Fibroblast of lung (primary cell): ENCODE results near the gene HDAC4. TPM values are rescaled to one million over a fixed set of nuclear protein-coding genes. Genes with fewer than 3 reads are reported as not detected.

ENCODE experiments used
- DNase-seq, 2 donors: peaks; one replicate each; pipeline versions ENCODE4 v3.0.0 to v3.0.0-alpha.2; 2010; ENCODE audit warnings: low read depth in 2 of 2
- H2AFZ ChIP-seq: 2 replicates; pipeline ENCODE4 v1.5.1; 2012; ENCODE audit warnings: low read length, control low read depth, inconsistent platforms
- H3K27ac ChIP-seq: 2 replicates; pipeline ENCODE4 v1.5.1; 2011; ENCODE audit warnings: low read length, control low read depth; ENCODE audit not compliant: insufficient read depth
- H3K27me3 ChIP-seq: 2 replicates; pipeline ENCODE4 v1.5.1; 2011; ENCODE audit warnings: mild to moderate bottlenecking, low read length; ENCODE audit not compliant: control insufficient read depth, insufficient read depth
- H3K36me3 ChIP-seq: 2 replicates; pipeline ENCODE4 v1.5.1; 2011; ENCODE audit warnings: low read length; ENCODE audit not compliant: control insufficient read depth, insufficient read depth
- H3K4me1 ChIP-seq: 2 replicates; pipeline ENCODE4 v1.5.1; 2011; ENCODE audit warnings: low read length; ENCODE audit not compliant: control insufficient read depth, insufficient read depth; ENCODE audit errors: extremely low read depth
- H3K4me2 ChIP-seq: 2 replicates; pipeline ENCODE4 v1.5.1; 2011; ENCODE audit warnings: low read length, control low read depth; ENCODE audit not compliant: insufficient read depth; ENCODE audit errors: extremely low read depth
- H3K4me3 ChIP-seq, 4 experiments: fragments of 200-600 bp in 1 of 4; sonication (generic) in 1 of 4; replicated peaks in 1 of 4; 2 replicates each; pipeline ENCODE4 v1.5.1; 2011 to 2016; ENCODE audit warnings: low read length in 4 of 4, low read depth in 3 of 4, mild to moderate bottlenecking in 3 of 4, control low read depth in 2 of 4, inconsistent platforms in 1 of 4, mixed read lengths in 1 of 4; ENCODE audit not compliant: insufficient read depth in 1 of 4; ENCODE audit errors: control extremely low read depth in 1 of 4
- H3K79me2 ChIP-seq: 2 replicates; pipeline ENCODE4 v1.5.1; 2012; ENCODE audit warnings: mild to moderate bottlenecking, low read length, inconsistent platforms; ENCODE audit not compliant: control insufficient read depth, insufficient read depth
- H3K9ac ChIP-seq: 2 replicates; pipeline ENCODE4 v1.5.1; 2011; ENCODE audit warnings: mild to moderate bottlenecking, low read length, control low read depth; ENCODE audit not compliant: insufficient read depth
- H3K9me3 ChIP-seq: 2 replicates; pipeline ENCODE4 v1.5.1; 2012; ENCODE audit warnings: low read depth, low read length; ENCODE audit not compliant: control insufficient read depth, insufficient read depth
- H4K20me1 ChIP-seq: 2 replicates; pipeline ENCODE4 v1.5.1; 2011; ENCODE audit warnings: low read length; ENCODE audit not compliant: control insufficient read depth, insufficient read depth; ENCODE audit errors: extremely low read depth
- EZH2 ChIP-seq: IDR thresholded peaks from 2 replicates; pipeline ENCODE4 v1.5.1; 2012; ENCODE audit warnings: low read length, control low read depth, mild to moderate bottlenecking; ENCODE audit errors: missing control alignments
- polyA plus RNA-seq, 2 donors: library from polyadenylated mRNA; depleted of rRNA in 1 of 2; stranded (reverse) in 1 of 2; unstranded in 1 of 2; fragments of >200 nt; gene quantifications; 2 replicates each; pipeline ENCODE4 v1.2.1, GENCODE V29; 2011 to 2012; ENCODE audit warnings: missing spikeins in 1 of 2
- total RNA-seq: library from RNA; depleted of rRNA; stranded (reverse); fragments of >200 nt; gene quantifications from 2 replicates; pipeline ENCODE4 v1.2.1, GENCODE V29; 2014
- TF ChIP-seq, protein P1 (sequence below), 2 donors: IDR thresholded peaks in 1 of 2; conservative IDR thresholded peaks in 1 of 2; 1 replicate in 1 of 2; 2 replicates in 1 of 2; pipeline ENCODE4 v1.5.1; 2011 to 2012; ENCODE audit warnings: low read length in 2 of 2, control low read depth in 1 of 2, inconsistent platforms in 1 of 2, low read depth in 1 of 2, mild to moderate bottlenecking in 1 of 2

Gene HDAC4
- total and polyA plus RNA-seq, 2 donors (not counting 1 experiment from before 2014, with no cell fraction given), result 7.4 to 19.8 TPM

GRCh38 chr2:239024226-239024625, 376.6 kb downstream of the HDAC4 start:
- no peak overlapping the region for H3K27ac ChIP-seq
- TF ChIP-seq, protein P1, sequence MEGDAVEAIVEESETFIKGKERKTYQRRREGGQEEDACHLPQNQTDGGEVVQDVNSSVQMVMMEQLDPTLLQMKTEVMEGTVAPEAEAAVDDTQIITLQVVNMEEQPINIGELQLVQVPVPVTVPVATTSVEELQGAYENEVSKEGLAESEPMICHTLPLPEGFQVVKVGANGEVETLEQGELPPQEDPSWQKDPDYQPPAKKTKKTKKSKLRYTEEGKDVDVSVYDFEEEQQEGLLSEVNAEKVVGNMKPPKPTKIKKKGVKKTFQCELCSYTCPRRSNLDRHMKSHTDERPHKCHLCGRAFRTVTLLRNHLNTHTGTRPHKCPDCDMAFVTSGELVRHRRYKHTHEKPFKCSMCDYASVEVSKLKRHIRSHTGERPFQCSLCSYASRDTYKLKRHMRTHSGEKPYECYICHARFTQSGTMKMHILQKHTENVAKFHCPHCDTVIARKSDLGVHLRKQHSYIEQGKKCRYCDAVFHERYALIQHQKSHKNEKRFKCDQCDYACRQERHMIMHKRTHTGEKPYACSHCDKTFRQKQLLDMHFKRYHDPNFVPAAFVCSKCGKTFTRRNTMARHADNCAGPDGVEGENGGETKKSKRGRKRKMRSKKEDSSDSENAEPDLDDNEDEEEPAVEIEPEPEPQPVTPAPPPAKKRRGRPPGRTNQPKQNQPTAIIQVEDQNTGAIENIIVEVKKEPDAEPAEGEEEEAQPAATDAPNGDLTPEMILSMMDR (conservative IDR thresholded peaks at IDR 0.05 in 1 of 2, IDR thresholded peaks at IDR 0.05 in 1 of 2; ENCODE audit: low read depth in 1 of 2, low read length in 2 of 2), result no peak
- TF ChIP-seq EZH2, result no peak
- H2AFZ ChIP-seq, result no peak overlapping the region
- no peaks in the 10 kb centered on the region for H3K9me3 ChIP-seq
- H3K79me2 ChIP-seq, result no peaks in the 10 kb centered on the region
- no peak for DNase-seq
- H3K36me3 ChIP-seq, result no peaks in the 10 kb centered on the region
- H3K9ac ChIP-seq, result no peak overlapping the region
- H3K4me3 ChIP-seq, result no peak overlapping the region
- peaks cover 6% of the 10 kb centered on the region for H3K27me3 ChIP-seq
- no peaks in the 10 kb centered on the region for H4K20me1 ChIP-seq
- no peak overlapping the region for H3K4me2 ChIP-seq
- H3K4me1 ChIP-seq, result no peaks in the 10 kb centered on the region

DNA sequence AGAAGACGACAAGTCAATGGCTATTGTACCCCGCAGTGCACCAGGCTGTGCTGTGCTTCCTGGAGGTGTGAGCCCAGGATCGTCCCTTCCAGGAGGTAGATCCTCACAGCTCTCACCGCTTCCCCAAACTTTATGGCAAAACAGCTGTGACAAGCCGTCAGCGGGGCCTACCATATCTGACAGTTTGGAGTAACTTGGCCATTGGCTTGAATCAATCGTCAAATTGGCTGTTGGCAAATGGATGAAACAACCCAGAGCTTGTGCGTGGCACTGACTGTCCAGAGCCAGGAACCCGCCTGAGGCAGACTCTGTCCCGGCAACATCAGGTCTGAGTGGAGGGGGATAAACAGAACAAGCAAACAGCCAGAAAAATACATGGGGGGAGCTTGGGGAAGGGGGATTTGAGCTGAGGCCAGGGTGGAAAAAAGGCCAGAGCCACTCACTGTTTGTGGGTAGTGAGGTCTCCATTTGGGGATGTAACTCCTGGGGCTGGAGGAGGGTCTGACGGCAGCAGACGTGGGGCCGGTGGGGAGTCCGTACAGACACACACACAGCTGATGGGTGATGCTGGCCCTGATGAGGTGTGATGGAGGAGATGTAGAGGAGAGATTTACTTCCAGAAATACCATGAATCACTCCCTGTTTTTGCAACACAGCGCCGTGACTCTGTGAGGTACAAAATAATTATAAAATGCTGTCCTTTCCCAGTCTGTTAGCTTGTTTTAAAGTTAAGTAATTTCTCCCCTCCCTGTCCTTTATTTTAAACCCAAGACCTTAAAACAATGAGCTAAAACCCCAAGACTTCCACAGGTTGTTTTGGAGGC, 378.2 kb downstream of the HDAC4 start:
- TF ChIP-seq, protein P1 (conservative IDR thresholded peaks at IDR 0.05 in 1 of 2, IDR thresholded peaks at IDR 0.05 in 1 of 2; ENCODE audit: low read depth in 1 of 2, low read length in 2 of 2), result no peak
- no peak for TF ChIP-seq EZH2
- no peak for DNase-seq

GRCh38 chr2:239021651-239022436, 379.0 kb downstream of the HDAC4 start:
- Histone ChIP-seq H4K20me1 (no peaks in the 10 kb centered on the region), H3K27me3 (peaks cover 6% of the 10 kb centered on the region), H3K4me2 (no peak overlapping the region), H3K4me1 (no peaks in the 10 kb centered on the region), H3K9me3 (no peaks in the 10 kb centered on the region), H3K79me2 (no peaks in the 10 kb centered on the region), H3K27ac (no peak overlapping the region), H3K4me3 (no peak overlapping the region), H2AFZ (no peak overlapping the region), H3K9ac (no peak overlapping the region), H3K36me3 (no peaks in the 10 kb centered on the region)
- no peak for DNase-seq
- TF ChIP-seq, protein P1 (conservative IDR thresholded peaks at IDR 0.05 in 1 of 2, IDR thresholded peaks at IDR 0.05 in 1 of 2; ENCODE audit: low read depth in 1 of 2, low read length in 2 of 2), result no peak
- TF ChIP-seq EZH2, result no peak

More for the DNA sequence above, 378.2 kb downstream of the HDAC4 start:
- no peaks in the 10 kb centered on the region for H4K20me1 ChIP-seq
- no peak overlapping the region for H3K27ac ChIP-seq
- H3K27me3 ChIP-seq, result peaks cover 6% of the 10 kb centered on the region
- no peak overlapping the region for H3K4me3 ChIP-seq
- no peaks in the 10 kb centered on the region for H3K4me1 ChIP-seq
- no peaks in the 10 kb centered on the region for H3K36me3 ChIP-seq
- no peak overlapping the region for H3K4me2 ChIP-seq
- no peak overlapping the region for H3K9ac ChIP-seq
- no peaks in the 10 kb centered on the region for H3K79me2 ChIP-seq
- H3K9me3 ChIP-seq, result no peaks in the 10 kb centered on the region
- no peak overlapping the region for H2AFZ ChIP-seq
